ENCODE results near the gene PLEKHF1.

DNA sequence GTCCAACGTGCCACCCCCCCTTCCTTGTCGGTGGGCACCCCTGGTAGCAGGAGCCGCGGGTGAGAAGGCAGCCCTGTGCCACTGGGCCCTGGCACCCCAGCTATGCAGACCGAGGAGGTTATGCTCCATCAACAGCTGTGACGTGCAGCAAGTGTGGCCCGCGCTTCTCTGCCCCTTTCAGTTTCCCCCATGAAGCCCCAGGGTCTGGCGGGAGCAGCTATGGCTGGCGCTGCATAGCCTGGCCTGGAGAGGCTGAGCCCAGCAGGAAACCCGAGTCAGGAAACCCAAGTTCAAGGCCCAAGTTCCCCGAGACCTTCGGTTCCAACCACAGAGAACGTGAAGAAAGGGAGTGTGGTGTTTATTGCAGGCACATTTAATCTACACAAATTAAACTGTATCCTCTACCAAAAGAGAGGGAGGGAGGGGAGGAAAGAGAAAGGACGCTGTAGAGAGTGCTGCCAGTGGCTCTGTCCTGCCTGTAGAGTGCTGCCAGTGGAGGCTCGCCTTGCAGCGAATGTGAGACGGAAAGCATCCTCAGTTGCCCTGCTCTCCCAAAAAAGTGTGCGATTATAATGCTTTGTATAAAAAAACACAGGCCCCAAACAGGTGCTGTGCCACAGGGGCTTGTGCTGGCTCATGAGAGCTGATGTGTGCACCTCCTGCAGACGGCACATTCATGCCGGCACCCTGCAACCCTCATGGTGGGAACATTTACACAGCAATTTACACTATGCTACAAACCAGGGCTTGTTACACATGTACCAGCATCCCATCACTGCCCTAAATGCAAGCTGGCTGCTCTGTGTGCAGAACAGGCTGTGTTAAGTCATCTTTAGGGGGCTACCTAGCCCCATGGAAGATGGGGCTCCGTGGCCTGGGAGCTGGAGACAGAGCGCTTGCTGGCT is 42.8 kb upstream of the PLEKHF1 start:
- TF ChIP-seq POLR2AphosphoS5 (IDR thresholded peaks at IDR 0.05; ENCODE audit: borderline replicate concordance, low read depth, low read length): no peak
- no peak for TF ChIP-seq EZH2 (IDR thresholded peaks at IDR 0.05)
